Neural progenitor cell (in vitro differentiated cells): ENCODE results near the gene GSTO1. TPM values are rescaled to one million over a fixed set of nuclear protein-coding genes. Genes with fewer than 3 reads are reported as not detected.
A peak's percentile ranks its signal among the peaks of the same experiment; 100 is the strongest.

Experiments used
- DNase-seq: peaks from one replicate; pipeline ENCODE4 v3.0.0-alpha.2; 2016; ENCODE audit warnings: low spot score
- H2AFZ ChIP-seq: fragments of 200-600 bp; sonication (generic); replicated peaks from 2 replicates; pipeline ENCODE4 v1.6.1; 2016; ENCODE audit warnings: antibody characterized with exemption
- H3F3A ChIP-seq: fragments of 200-600 bp; sonication (generic); 2 replicates; pipeline ENCODE4 v1.6.1; 2016; ENCODE audit warnings: antibody characterized with exemption, low read depth
- H3K27ac ChIP-seq: fragments of 200-600 bp; sonication (generic); 2 replicates; pipeline ENCODE4 v1.5.1; 2016; ENCODE audit warnings: mild to moderate bottlenecking
- H3K27me3 ChIP-seq: fragments of 200-600 bp; sonication (generic); 2 replicates; pipeline ENCODE4 v1.6.1; 2016; ENCODE audit warnings: mild to moderate bottlenecking, moderate library complexity
- H3K36me3 ChIP-seq: fragments of 200-600 bp; sonication (generic); 2 replicates; pipeline ENCODE4 v1.5.1; 2016
- H3K4me1 ChIP-seq: fragments of 200-600 bp; sonication (generic); 2 replicates; pipeline ENCODE4 v1.6.1; 2016; ENCODE audit warnings: mixed run types
- H3K4me2 ChIP-seq: fragments of 200-600 bp; sonication (generic); 2 replicates; pipeline ENCODE4 v1.6.1; 2016
- H3K4me3 ChIP-seq: fragments of 200-600 bp; sonication (generic); 2 replicates; pipeline ENCODE4 v1.5.1; 2016
- H3K79me2 ChIP-seq: fragments of 200-600 bp; sonication (generic); 2 replicates; pipeline ENCODE4 v1.6.1; 2016; ENCODE audit warnings: low read depth
- H3K9ac ChIP-seq: fragments of 200-600 bp; sonication (generic); 2 replicates; pipeline ENCODE4 v1.6.1; 2016
- H3K9me3 ChIP-seq: fragments of 200-600 bp; sonication (generic); 2 replicates; pipeline ENCODE4 v1.5.1; 2016; ENCODE audit warnings: low read depth
- H4K20me1 ChIP-seq: fragments of 200-600 bp; sonication (generic); 2 replicates; pipeline ENCODE4 v1.6.1; 2016; ENCODE audit warnings: low read depth
- H3K27ac Mint-ChIP-seq: 3 replicates; pipeline ENCODE4 v1.8.0; 2021; ENCODE audit warnings: mixed read lengths
- H3K27me3 Mint-ChIP-seq: 2 replicates; pipeline ENCODE4 v1.8.0; 2022; ENCODE audit warnings: low read depth, mild to moderate bottlenecking, inconsistent platforms, moderate library complexity, mixed read lengths; ENCODE audit not compliant: insufficient read depth
- H3K36me3 Mint-ChIP-seq: 3 replicates; pipeline ENCODE4 v1.8.0; 2021; ENCODE audit warnings: mixed read lengths
- H3K4me1 Mint-ChIP-seq: 3 replicates; pipeline ENCODE4 v1.8.0; 2021; ENCODE audit warnings: mixed read lengths
- H3K4me3 Mint-ChIP-seq: 3 replicates; pipeline ENCODE4 v1.8.0; 2021; ENCODE audit warnings: mild to moderate bottlenecking, moderate library complexity, mixed read lengths
- H3K9me3 Mint-ChIP-seq: 3 replicates; pipeline ENCODE4 v1.8.0; 2020; ENCODE audit warnings: mixed read lengths
- EZH2 ChIP-seq: fragments of 200-600 bp; sonication (generic); IDR thresholded peaks from 2 replicates; pipeline ENCODE4 v1.6.1; 2017; ENCODE audit warnings: antibody characterized with exemption, mild to moderate bottlenecking, moderate library complexity
- EZH2phosphoT487 ChIP-seq: fragments of 200-600 bp; sonication (generic); IDR thresholded peaks from 2 replicates; pipeline ENCODE4 v1.6.1; 2017; ENCODE audit warnings: antibody characterized with exemption
- total RNA-seq: library from RNA; depleted of rRNA; stranded (reverse); fragments of >200 nt; gene quantifications from 2 replicates; pipeline ENCODE4 v1.2.3, GENCODE V29; 2015; ENCODE audit warnings: low replicate concordance
- TF ChIP-seq, protein P1 (sequence below): fragments of 200-600 bp; sonication (generic); IDR thresholded peaks from 2 replicates; pipeline ENCODE4 v1.5.1; 2017; ENCODE audit warnings: antibody characterized with exemption, mild to moderate bottlenecking

GSTO1 gene
- total RNA-seq = 37.2 and 48.6 TPM in 2 replicates

DNA sequence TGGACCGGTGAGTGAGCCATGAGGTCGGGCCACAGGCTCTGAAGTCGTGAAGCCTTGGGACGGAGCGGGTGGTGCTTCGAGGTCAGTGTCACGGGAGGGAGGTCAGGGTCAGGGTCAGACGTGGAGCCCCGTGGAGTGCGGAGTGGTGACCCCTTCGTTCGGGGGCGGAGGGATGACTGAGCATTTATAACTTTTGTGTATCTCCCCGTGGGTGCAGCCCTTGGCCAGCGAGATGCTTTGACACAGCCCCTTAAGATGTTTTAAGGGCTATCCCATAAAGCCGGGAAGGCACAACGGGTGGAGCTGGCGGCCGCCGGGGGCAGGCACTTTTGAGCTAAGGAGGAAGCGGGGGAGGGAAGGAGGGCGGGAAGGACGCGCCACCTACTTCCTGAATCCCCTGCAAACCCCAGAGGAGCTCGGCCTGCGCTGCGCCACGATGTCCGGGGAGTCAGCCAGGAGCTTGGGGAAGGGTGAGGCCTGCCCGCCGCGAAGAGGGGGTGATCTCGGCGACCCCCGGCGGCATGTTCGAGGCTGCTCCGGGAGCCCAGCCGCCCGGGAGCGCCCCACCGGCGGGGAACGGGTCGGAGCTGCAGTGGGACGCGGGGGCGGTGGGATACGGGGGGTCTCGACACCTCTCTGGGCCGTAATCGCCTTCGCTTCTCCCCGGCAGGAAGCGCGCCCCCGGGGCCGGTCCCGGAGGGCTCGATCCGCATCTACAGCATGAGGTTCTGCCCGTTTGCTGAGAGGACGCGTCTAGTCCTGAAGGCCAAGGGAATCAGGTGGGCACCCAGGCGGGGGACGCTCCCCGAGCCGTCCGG is at the start of gene GSTO1:
Gene GSTO1, plus strand, starts transcription at position 400 of the 818 bp plus-strand sequence. Its CDS starts 37 bp downstream, at position 437.
- Histone ChIP-seq H3K4me1 (peaks cover 15% of the 10 kb centered on the region), H3K79me2 (peaks cover 14% of the 10 kb centered on the region), H3F3A (peaks cover 15% of the 10 kb centered on the region), H3K4me2 (peak within 1 kb of the TSS; percentile 91), H3K9me3 (no peaks in the 10 kb centered on the region), H3K4me3 (peak within 1 kb of the TSS; percentile 68), H3K27ac (no peak within 1 kb of the TSS), H3K27me3 (peaks cover 43% of the 10 kb centered on the region), H3K36me3 (no peaks in the 10 kb centered on the region), H4K20me1 (no peaks in the 10 kb centered on the region), H2AFZ (peak within 1 kb of the TSS; percentile 75), H3K9ac (peak within 1 kb of the TSS; percentile 10)
- peaks cover 29% of the 10 kb centered on the region for H3K4me1 Mint-ChIP-seq
- H3K27ac Mint-ChIP-seq = peak within 1 kb of the TSS; percentile 72
- H3K9me3 Mint-ChIP-seq = no peaks in the 10 kb centered on the region
- H3K4me3 Mint-ChIP-seq = peak within 1 kb of the TSS; percentile 93
- peak; percentile 67 for DNase-seq
- H3K27me3 Mint-ChIP-seq = no peaks in the 10 kb centered on the region
- TF ChIP-seq EZH2 (peak; percentile 36), EZH2phosphoT487 (no peak)
- peaks cover 8% of the 10 kb centered on the region for H3K36me3 Mint-ChIP-seq

DNA sequence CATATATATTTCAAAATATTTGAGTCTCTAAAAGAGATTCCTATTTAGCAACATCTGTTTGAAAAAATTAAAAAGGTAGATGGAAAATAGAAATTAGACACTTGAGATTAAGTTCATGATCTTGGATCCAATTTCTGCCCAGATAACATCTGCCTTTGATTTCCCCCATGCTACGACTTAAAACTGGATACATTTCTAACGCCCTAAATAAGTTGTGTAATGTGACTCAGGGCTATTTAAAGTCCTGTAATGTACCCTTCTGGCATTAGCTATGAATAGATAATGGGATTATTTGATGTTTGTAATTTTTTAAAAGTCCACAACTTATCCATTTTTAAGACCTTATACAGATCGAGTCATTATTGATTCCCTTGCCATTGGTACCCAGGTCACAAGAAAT is 46.0 kb upstream of the GSTO1 start:
- Histone ChIP-seq H3K9me3 (no peaks in the 10 kb centered on the region), H3K4me3 (no peak overlapping the region), H3F3A (no peaks in the 10 kb centered on the region), H3K9ac (no peak overlapping the region), H4K20me1 (no peaks in the 10 kb centered on the region), H2AFZ (no peak overlapping the region), H3K27me3 (no peaks in the 10 kb centered on the region), H3K36me3 (no peaks in the 10 kb centered on the region), H3K79me2 (no peaks in the 10 kb centered on the region), H3K4me1 (no peaks in the 10 kb centered on the region), H3K4me2 (no peak overlapping the region), H3K27ac (no peak overlapping the region)
- Mint-ChIP-seq H3K9me3 (no peaks in the 10 kb centered on the region), H3K36me3 (peaks cover 7% of the 10 kb centered on the region), H3K4me1 (no peaks in the 10 kb centered on the region), H3K27ac (no peak overlapping the region), H3K27me3 (no peaks in the 10 kb centered on the region), H3K4me3 (no peak overlapping the region)
- TF ChIP-seq, protein P1, sequence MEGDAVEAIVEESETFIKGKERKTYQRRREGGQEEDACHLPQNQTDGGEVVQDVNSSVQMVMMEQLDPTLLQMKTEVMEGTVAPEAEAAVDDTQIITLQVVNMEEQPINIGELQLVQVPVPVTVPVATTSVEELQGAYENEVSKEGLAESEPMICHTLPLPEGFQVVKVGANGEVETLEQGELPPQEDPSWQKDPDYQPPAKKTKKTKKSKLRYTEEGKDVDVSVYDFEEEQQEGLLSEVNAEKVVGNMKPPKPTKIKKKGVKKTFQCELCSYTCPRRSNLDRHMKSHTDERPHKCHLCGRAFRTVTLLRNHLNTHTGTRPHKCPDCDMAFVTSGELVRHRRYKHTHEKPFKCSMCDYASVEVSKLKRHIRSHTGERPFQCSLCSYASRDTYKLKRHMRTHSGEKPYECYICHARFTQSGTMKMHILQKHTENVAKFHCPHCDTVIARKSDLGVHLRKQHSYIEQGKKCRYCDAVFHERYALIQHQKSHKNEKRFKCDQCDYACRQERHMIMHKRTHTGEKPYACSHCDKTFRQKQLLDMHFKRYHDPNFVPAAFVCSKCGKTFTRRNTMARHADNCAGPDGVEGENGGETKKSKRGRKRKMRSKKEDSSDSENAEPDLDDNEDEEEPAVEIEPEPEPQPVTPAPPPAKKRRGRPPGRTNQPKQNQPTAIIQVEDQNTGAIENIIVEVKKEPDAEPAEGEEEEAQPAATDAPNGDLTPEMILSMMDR = no peak
- TF ChIP-seq EZH2 (no peak), EZH2phosphoT487 (no peak)
- no peak for DNase-seq

DNA sequence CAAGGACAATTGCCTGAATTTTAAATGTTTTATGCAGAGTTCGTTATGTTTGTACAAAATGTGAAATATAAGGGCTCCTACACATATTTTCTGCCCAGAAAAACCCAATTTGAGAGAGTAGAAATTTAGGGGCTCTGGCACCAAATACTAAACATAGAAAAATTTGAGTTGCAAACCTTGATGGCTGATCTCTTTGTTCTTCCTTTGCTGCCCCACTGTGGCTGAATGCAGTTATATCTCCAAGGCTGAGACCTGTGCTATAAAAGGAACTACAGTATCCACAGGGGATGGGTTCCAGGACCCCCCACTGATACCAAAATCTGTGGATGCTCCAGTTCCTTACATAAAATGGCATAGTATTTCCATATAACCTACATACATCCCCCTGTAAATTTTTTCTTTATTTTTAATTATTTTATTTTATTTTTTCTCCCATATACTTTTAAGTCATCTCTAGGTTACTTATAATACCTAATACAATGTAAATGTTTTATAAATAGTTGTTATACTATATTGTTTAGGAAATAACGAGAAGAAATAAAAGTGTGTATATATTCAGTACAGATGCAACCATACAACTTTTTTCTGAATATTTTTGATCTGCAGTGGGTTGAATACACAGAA is 45.0 kb upstream of the GSTO1 start:
- Histone ChIP-seq H3K36me3 (no peaks in the 10 kb centered on the region), H3K4me1 (no peaks in the 10 kb centered on the region), H3K4me3 (no peak overlapping the region), H3K27me3 (no peaks in the 10 kb centered on the region), H3K4me2 (no peak overlapping the region), H3K79me2 (no peaks in the 10 kb centered on the region), H3K9me3 (no peaks in the 10 kb centered on the region), H4K20me1 (no peaks in the 10 kb centered on the region), H3K9ac (no peak overlapping the region), H3F3A (no peaks in the 10 kb centered on the region), H3K27ac (no peak overlapping the region), H2AFZ (no peak overlapping the region)
- Mint-ChIP-seq H3K4me3 (no peak overlapping the region), H3K27ac (no peak overlapping the region), H3K9me3 (no peaks in the 10 kb centered on the region), H3K27me3 (peaks cover under 1% of the 10 kb centered on the region), H3K36me3 (peaks cover 5% of the 10 kb centered on the region), H3K4me1 (no peaks in the 10 kb centered on the region)
- no peak for TF ChIP-seq EZH2phosphoT487
- TF ChIP-seq, protein P1 = peak; percentile 75
- DNase-seq = peak; percentile 73
